Measurements from ENCODE around the gene CAMK1D.

- no peak for TF ChIP-seq CTCF (IDR thresholded peaks at IDR 0.05)
- no peak for TF ChIP-seq EP300 (IDR thresholded peaks at IDR 0.05; ENCODE audit: low read depth)
These were observed 9.7 kb downstream of the CAMK1D start for GRCh38 chr10:12358863-12359564.
